NCI-H128 (cell line): Measurements from ENCODE around the gene TRUB2.
"Not testable (repeated sequence)": the region's sequence is repeated elsewhere in the genome, so short reads cannot be mapped to it uniquely, and the experiment has no call there.

Experiments used
- DNase-seq: peaks from one replicate; lab custom pipeline; 2025; ENCODE audit not compliant: unreplicated experiment; lab: John Stamatoyannopoulos, UW

Gene TRUB2

GRCh38 chr9:128340691-128341434 lies 18.6 kb upstream of the TRUB2 start:
- no peak for DNase-seq

- peak; percentile 13 for DNase-seq
These were observed 17.8 kb upstream of the TRUB2 start, which contains the start of gene SLC27A4 for GRCh38 chr9:128339761-128340690. Gene SLC27A4, plus strand, starts transcription at chr9:128340527. Its CDS starts 2,606 bp downstream, at chr9:128343133.

DNA sequence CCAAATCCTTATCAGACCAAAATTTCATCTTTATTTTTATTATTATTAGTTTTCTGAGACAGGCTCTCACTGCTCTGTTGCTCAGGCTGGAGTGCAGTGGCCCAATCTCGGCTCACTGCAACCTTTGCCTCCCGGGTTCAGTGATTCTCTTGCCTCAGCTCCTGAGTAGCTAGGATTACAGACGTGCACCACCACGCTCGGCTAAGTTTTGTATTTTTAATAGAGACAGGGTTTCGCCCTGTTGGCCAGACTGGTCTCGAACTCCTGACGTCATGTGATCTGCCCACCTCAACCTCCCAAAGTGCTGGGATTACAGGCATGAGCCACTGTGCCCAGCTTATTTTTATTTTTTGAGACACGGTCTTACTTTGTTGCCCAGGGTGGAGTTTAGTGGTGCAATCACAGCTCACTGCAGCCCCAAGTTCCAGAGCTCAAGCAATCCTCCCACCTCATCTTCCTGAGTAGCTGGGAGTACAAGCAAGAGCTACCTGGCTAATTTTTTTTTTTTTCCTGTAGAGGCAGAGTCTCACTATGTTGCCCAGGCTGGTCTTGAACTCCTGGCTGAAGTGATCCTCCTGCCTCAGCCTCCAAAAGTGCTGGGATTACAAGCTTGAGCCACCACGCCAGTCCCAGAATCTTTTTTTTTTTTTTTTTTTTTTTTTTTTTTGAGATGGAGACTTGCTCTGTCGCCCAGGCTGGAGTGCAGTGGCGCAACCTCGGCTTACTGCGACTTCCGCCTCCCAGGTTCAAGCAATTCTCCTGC lies 16.8 kb upstream of the TRUB2 start:
- DNase-seq: not testable (repeated sequence)

GRCh38 chr9:128337936-128338335 lies 15.7 kb upstream of the TRUB2 start:
- no peak for DNase-seq

- no peak for DNase-seq
These were observed 13.7 kb upstream of the TRUB2 start for GRCh38 chr9:128335914-128336313.

DNA sequence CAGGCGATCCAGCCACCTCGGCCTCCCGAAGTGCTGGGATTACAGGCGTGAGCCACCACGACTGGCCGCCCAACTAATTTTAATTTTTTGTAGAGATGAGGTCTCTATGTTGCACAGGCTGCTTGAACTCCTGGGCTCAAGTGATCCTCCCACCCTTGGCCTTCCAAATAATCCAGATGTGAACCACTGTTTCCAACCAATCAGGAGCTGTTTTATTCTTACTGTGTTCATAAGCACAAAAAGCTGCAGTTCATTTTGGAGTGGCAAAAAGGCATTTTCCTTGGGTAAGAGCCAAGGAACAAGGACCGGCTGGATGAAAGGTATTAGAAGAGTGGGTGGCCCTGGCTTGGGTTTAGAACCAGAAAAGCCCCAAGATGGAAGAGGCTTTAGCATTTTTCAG lies 12.9 kb upstream of the TRUB2 start:
- no peak for DNase-seq

- no peak for DNase-seq
These were observed 11.2 kb upstream of the TRUB2 start for GRCh38 chr9:128333451-128333869.

- DNase-seq: no peak
These were observed 3.4 kb upstream of the TRUB2 start for GRCh38 chr9:128325629-128326028.

GRCh38 chr9:128324401-128324800 lies 2.2 kb upstream of the TRUB2 start:
- no peak for DNase-seq

GRCh38 chr9:128323791-128324190 lies 1.5 kb upstream of the TRUB2 start:
- no peak for DNase-seq

- no peak for DNase-seq
These were observed 1.0 kb upstream of the TRUB2 start for GRCh38 chr9:128323212-128323730.

DNA sequence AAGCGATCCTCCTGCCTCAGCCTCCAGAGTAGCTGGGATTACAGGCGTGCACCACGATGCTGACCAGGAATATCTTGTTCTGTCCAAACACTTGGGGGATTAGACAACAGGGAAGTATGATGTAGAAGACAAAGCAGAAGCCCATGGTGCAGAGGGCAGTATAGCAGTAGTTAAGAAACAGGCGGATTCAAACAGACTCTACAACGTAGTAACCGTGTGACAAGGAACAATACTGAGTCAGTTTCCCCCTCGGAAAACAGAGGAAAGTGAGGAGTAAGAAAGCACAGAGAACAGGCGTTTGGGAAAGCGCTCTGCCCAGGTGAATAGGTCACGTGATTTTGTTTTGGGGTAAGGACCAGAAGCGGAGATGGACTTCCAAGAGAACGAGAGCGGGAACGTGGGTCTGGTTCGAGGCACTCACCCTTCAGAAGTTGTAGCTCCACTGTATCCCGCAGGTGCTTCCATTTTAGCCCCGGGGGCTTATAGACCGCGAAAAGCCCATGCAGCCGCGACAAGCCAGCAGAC lies 306 bp downstream of the TRUB2 start:
- DNase-seq: no peak

- no peak for DNase-seq
These were observed 904 bp downstream of the TRUB2 start for GRCh38 chr9:128321343-128321742.

GRCh38 chr9:128317629-128318028 lies 4.6 kb downstream of the TRUB2 start:
- DNase-seq: no peak

- DNase-seq: no peak
These were observed 5.8 kb downstream of the TRUB2 start for GRCh38 chr9:128316421-128316820.

GRCh38 chr9:128314697-128315096 lies 7.5 kb downstream of the TRUB2 start:
- DNase-seq: no peak

DNA sequence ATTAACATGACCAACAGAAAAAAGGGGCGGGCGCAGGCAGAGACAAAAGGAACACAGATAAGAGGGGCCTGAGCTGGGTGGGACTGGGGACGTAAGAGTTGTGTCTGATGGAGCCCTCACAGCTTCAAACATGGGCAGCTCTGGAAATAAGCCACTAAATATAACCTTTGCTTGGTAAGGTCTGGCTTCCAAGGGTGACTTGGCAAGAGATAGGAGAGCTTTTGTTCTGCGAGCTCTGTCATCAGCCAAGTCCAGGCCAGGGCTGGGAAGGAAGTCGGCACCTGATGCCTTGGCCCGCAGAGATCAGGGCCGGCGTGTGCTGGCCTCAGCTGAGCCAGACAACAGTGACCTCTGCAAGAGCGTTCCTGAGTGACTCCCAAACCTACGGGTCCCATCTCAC lies 11.8 kb downstream of the TRUB2 start:
- no peak for DNase-seq

DNA sequence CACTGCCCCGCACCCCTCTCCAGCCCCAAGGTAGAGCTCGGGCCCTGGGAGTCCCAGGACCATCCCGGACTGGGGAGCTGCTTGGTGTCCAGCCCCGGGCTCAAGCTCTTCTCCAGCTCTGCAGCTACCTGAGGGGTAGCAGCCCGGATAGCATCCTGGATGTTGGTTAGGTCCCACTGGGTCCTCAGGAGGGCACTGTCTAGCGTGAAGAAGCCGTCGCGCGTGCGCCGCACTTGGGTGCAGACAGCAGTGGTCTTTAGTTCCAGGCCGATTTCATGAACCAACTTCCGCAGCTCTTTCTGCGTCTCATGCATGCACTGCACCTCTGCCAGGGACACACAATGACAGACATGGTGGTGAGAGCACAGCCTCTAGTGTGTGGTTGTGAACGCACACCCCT lies 12.7 kb downstream of the TRUB2 start:
- DNase-seq: no peak

- no peak for DNase-seq
These were observed 17.3 kb downstream of the TRUB2 start for GRCh38 chr9:128304971-128305288.

DNA sequence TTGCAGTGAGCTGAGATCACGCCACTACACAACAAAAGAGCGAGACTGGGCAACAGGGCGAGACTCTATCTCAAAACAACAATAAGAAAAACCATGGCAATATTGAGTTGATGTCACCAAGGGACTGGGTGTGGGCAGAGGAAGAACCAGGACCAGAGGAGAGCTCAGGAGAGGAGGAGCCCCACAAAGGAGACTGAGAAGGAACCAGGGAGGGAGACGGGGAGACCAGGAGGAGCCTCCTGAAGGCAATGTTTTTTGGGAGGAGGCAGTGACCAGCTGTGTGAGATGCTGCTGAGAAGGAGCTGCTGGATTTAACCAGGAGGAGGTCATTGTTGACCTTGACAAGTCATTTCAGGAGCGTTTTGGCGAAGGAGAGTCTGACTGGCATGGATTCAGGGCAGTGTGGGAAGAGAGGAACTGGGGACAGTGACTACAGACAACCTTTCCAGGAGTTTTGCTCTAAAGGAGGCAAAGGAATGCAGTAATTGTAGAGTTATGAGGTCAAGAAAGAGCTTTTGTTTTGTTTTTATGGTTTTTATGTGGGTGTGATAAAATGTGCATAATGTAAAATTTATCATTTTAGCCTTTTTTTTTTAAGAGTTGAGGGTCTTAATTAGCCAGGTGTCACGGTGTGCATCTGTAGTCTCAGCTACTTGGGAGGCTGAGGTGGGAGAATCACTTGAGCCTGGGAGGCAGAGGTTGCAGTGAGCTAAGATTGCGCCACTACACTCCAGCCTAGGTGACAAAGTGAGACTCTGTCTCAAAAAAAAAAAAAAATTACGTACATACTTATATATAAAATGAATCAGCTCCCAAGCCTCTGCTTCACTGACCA lies 17.9 kb downstream of the TRUB2 start:
- no peak for DNase-seq
